ENCODE results near the gene LTBP1.
"Not testable (repeated sequence)": the region's sequence is repeated elsewhere in the genome, so short reads cannot be mapped to it uniquely, and the experiment has no call there.

LTBP1 gene

GRCh38 chr2:33351781-33352180 is 405.0 kb downstream of the LTBP1 start:
- no peak for DNase-seq (ENCODE audit: low spot score)

- DNase-seq (ENCODE audit: low spot score), result peak; percentile 48
Measured at GRCh38 chr2:33354981-33355380, 408.2 kb downstream of the LTBP1 start.

DNA sequence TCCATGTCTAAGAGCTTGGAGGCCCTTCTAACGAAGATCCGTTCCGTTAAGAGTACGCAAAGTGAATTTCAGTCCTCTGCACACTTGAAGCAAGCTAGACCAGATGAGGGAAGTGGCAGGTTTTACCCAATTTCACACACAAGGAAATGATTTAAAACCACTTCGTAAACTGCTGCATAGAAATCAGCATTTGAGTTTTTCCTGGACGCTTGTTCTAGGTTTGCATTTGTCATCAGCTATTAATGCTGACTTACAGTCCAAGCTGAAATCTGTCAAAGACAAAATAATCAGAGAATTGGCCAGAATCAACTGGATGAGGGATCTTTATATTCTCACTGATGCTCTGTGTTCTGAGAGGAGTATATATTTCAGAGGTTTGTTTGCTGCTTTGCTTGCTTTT is 412.1 kb downstream of the LTBP1 start:
- no peak for DNase-seq (ENCODE audit: low spot score)

DNA sequence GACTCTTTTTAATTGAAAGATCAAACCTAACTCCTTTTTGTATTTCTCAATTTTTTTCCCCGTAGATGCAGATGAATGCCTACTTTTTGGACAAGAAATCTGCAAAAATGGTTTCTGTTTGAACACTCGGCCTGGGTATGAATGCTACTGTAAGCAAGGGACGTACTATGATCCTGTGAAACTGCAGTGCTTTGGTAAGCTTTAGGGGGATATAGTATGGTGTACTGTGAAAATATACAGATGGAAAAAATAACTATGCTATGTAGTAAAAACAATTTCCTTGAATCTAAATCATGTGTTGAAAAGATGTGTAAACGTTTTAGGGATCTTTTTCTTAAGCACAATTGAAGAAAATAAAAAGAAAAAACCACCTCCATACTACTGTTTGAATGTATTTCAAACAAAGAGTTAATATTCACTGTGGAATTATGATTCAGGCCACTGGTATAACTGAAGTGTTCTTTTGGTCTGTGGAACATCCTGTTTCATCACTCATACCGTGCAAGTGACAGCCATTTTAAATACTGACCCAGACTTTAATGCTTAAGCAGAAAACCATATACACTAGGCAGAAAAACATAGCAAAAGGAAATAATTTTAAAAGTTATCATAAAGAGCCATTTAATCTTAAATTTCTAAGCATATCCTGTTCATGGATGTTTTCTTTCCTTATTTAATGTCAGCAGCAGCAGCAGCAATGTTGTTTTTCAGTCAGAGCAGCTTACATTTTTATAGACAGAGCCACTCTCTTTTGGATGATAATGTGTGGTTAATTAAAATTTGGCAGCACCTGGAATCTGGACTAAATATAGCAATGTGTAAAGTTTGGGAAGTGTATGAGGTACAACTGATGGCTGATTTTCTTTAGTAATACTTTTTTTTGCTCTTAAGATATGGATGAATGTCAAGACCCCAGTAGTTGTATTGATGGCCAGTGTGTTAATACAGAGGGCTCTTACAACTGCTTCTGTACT is 416.9 kb downstream of the LTBP1 start:
- no peak for DNase-seq (ENCODE audit: low spot score)

DNA sequence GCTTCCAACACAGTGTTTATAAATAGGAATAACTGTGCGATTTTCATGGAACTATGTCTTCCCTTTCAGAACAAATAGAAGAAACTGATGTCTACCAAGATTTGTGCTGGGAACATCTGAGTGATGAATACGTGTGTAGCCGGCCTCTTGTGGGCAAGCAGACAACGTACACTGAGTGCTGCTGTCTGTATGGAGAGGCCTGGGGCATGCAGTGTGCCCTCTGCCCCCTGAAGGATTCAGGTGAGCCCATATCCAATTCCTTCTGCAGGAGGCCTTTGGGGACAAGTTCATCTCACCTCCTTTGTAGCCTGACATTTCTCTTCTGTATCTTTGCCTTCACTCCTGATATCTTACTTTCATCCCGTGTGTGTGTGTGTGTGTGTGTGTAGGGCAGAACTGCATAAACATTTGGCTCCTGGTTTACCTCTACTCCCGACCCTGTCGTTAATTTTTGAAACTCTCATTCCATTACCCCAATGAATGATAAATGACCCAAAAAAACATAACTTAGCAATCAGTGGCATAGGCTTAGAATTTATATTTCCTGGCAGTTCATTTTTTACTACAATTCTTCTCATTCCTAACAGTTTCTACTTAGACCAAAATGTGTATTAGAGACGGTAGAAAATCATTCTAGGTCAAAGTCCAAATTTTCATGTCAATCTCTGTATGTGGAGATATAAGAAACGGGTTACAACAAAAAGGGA is 418.7 kb downstream of the LTBP1 start:
- DNase-seq (ENCODE audit: low spot score), result no peak

- no peak for DNase-seq (ENCODE audit: low spot score)
Measured at GRCh38 chr2:33366473-33366872, 419.7 kb downstream of the LTBP1 start.

GRCh38 chr2:33368524-33368923 is 421.8 kb downstream of the LTBP1 start:
- not testable (repeated sequence) for DNase-seq (ENCODE audit: low spot score)

DNA sequence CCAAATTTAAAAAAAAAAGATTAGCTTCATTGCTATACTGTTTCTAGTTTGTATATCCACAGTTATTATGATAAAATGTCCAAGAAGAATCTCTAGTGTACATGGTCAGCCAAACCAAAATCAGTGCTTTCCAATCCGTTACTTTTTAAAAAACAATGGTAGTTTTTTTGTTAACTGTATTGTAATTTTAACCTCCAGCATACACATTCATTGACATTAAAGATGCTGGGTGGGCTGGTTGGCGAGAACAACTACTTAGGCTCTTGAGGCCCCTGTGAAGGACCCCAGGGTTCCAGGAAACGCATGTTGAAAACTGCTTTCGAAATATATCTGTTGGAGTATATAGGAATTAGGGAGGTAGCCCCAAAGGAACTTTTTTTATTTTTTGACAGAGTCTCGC is 422.4 kb downstream of the LTBP1 start:
- DNase-seq (ENCODE audit: low spot score), result no peak

DNA sequence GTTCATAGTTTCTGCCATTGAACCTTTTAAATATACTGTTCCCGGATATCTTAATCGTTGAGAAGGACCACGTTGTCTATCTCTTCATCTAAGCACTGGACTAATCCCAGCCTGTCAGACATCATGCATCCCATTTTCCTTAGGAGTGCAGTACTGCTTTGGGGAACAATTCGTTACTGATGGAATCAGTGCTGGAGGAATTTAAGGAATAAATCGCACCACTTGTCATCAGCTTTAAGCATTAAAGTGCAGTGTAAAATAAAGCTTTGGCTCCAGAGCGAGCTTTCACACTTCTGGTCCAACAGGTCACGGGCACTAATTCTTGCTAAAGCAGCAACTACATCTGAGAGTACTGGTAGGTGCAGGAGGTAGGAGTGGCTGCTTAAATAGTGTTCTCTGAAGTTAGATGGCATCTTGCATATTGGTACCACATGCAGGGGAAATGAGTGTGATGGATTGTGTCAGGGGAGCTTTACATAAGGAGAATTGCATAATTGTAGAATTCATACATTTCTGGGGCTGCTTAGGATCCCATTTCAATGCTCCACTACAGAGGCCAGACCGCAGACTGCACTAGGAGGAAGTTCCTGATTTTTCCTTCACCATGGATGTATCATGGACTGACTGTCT is 424.0 kb downstream of the LTBP1 start:
- DNase-seq (ENCODE audit: low spot score), result no peak

DNA sequence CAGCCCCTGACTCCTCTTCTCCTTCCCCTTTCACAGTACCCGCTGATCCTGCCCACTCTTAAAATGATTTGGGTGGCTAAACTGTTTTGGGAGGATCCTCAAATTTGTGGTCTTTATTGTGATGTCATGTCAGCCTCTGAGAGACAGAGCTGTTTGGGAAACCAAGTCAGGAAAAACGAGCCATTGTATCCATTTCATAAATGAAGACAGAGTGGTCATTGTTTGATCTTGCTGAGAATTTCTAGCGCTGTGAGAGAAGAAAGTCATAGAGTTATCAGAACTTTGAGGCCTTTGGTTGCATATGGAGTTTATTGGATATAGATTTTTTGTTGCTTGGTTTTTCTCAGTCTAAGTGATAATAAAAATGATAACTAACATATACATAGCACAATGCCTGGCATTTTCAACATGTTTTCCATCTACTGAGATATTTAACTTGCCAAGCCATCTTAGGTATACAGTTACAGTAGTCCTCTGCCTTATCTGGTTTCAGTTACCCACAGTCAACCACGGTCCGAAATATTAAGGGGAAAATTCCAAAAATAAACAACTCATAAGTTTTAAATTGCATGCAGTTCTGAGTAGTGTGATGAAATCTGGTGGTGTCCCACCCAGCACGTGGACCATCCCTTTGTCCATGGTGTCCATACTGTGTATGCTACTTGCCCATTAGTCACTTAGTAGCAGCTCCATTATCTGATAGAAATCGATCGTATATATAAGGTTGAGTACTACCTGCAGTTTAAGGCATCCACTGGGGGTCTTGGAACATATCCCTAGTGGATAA is 424.7 kb downstream of the LTBP1 start:
- DNase-seq (ENCODE audit: low spot score), result no peak

- DNase-seq (ENCODE audit: low spot score), result peak; percentile 30
Measured at GRCh38 chr2:33372940-33373553, 426.3 kb downstream of the LTBP1 start.

- no peak for DNase-seq (ENCODE audit: low spot score)
Measured at GRCh38 chr2:33373986-33374385, 427.2 kb downstream of the LTBP1 start.

DNA sequence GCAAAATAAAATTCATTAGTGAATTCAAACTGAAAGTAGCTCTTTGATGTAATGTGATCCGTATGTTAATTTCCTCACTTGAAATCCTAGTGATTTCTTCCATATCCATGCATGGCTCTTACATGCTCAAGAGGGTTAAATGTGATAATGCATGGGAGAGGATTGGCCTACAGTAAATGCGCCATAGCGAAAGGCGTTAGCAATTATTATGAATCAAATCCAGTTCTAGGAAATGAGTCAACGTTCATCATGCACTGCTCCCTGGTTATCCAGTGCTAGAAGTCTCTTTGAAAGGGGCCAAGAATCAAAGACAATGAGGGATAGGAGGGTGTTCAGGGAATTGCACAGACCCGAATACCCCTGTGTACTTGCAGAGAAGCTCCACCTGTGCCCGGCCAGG is 428.3 kb downstream of the LTBP1 start:
- DNase-seq (ENCODE audit: low spot score), result peak; percentile 67

- no peak for DNase-seq (ENCODE audit: low spot score)
Measured at GRCh38 chr2:33377048-33377447, 430.3 kb downstream of the LTBP1 start.

GRCh38 chr2:33378556-33379210 is 431.9 kb downstream of the LTBP1 start:
- no peak for DNase-seq (ENCODE audit: low spot score)

DNA sequence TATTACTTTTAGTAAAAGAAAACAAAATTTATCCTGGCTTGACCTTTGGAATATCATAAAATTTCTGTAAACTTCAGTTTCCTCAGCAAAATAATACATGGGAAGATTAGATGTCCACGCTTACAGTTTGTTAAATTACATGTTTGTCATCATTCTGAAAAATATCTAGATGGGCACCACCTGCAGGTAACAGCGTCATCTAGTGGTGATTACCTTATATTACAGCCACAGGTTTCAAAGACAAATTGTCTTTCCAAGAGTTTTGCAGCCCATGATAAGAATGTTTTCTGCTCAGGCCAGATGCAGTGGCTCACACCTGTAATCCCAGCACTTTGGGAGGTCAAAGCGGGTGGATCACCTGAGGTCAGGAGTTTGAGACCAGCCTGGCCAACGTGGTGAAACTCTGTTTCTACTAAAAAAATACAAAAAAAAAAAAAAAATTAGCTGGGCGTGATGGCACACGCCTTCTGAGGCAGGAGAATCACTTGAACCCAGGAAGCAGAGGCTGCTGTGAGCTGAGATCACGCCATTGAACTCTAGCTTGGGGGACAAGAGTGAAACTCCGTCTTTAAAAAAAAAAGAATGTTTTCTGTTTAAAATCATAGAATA is 433.4 kb downstream of the LTBP1 start:
- DNase-seq (ENCODE audit: low spot score), result peak; percentile 34

GRCh38 chr2:33380719-33381118 is 434.0 kb downstream of the LTBP1 start:
- DNase-seq (ENCODE audit: low spot score), result no peak

GRCh38 chr2:33381301-33381858 is 434.6 kb downstream of the LTBP1 start:
- no peak for DNase-seq (ENCODE audit: low spot score)

DNA sequence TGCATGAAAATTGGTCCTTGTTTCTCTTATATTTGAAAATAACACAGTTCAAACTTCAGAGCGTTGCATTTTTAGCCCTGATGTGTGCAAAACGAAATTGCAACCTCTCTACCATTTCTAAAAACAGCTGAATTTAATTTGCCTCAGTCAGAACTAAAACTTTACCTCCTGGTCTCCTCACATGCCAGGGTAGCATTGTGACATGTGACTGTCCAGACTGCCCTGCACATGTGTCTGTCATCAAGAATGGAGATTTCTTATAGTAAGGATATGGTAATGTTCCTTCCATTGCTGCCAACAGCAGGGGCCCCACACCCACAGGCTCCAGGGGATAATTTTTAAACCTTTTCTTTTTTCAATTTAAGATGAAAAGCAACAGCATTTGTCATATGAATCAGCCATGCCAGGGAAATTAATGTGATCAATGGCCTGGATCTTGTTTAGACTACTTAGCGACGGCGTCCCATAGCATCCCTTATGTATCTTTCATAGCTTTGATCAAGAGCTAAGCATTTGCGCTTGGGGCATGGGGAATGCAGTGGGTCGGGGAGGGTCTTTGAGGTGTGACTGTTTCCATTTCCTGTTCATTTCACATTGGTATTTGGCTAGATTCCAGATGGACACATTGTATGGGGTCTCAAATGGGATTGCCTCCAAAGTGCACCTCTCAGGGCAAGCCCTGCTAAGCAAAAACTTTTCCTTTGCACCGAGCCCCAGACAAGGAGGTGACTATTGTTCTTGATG is 437.3 kb downstream of the LTBP1 start:
- DNase-seq (ENCODE audit: low spot score), result no peak

GRCh38 chr2:33384599-33384961 is 437.8 kb downstream of the LTBP1 start:
- no peak for DNase-seq (ENCODE audit: low spot score)
